HPDE6-E6E7 (cell line): ENCODE measurements around the gene HOXC5.

Experiments used
- DNase-seq: peaks from one replicate; pipeline ENCODE4 v3.0.0; 2011; ENCODE audit warnings: missing footprints; ENCODE audit errors: extremely low spot score

Gene HOXC5

DNA sequence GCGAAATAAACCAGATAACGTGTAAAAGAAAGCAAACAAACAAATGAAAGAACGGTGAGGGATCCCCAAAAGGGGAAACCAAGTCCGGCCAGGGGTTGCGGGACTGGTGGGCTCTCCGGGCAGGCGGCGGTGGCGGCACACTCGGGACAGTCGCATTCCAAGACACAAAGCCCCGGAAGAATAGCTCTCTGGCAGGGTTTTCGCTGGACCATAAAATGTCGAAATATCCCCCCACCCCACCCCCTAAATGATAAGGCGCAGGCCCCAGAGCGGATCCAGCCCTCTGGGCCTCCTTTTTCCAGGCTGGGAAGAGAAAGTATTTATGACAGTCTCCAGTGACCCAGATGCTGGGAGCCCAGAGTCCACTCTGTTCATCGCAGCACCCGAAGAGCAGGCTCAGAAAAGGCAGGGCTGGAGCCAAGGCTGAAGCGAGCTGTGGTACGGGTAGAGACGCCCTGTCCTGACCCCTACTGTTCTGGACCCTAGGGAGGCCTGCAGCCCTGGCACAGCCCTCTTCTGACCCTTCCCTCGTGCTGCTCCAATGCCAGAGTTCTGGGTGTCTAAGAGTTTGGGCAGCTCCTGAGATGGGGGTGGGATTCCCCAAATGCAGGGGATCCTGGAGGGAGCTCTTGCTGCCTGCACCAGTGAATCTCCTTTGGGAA is 26.2 kb upstream of the HOXC5 start:
- no peak for DNase-seq

DNA sequence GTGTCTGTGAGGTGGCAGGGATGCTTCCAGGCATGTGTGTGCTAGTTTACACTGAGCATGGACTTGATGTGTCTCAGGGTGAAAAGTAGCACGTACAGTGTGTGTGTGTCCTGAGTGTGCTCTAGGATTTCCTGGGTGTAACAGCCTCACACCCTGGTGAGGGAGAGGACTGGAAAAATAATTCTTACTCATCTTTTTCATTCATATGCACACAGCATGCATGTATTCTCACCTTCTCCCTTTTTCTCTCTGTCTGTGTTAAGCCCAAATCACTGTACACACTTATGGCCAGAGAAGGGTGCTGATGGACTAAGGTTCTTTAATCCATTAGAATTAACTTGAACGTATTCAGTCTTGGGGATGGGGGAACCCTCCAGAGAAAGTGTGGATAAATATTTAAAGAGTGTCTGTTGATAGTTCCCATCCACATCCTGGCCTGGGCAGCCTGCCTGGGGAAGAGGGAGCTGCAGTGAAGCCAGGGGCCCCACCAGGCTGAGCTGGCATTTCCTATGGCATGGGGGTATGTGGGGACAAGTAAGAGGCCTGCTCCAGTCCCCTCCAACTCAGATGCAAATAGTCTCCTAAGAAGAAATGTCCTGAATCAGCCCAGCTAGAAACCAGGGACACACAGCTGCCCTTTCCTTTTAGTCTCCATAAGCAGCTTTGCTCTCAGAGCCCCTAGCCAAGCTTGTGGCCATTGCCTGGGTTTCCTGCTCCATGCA is 25.2 kb upstream of the HOXC5 start:
- no peak for DNase-seq

- no peak for DNase-seq
Observed at GRCh38 chr12:54008260-54008552, 24.6 kb upstream of the HOXC5 start.

GRCh38 chr12:54009171-54010052 is 23.4 kb upstream of the HOXC5 start:
- DNase-seq, result no peak

GRCh38 chr12:54010053-54010971 is 22.5 kb upstream of the HOXC5 start:
- DNase-seq, result no peak

DNA sequence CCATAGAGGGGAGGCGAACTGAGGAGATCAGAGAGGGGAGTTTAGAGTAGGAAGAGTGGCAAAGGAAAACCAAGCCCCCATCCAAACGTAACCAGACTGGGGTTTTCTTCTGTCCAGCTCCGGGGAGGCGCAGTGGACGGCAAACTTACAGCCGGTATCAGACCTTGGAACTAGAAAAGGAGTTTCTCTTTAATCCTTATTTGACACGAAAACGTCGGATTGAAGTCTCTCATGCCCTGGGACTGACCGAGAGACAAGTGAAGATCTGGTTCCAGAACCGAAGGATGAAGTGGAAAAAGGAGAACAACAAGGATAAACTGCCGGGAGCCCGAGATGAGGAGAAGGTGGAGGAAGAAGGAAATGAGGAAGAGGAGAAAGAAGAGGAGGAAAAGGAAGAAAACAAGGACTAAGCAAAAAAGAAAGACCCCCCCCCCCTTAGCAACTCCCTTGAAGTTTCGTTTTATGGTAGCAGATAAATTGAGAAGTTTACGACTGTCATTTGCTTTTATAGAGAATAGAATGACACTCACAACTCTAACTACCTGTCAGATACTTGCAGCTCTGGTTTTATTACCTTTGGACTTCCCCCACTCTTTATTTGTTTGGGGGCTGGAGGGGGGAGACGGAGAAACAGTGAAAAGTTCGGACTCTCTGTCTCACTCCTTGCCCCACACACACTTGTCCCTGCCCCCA is 21.7 kb upstream of the HOXC5 start:
- DNase-seq, result no peak

- DNase-seq, result no peak
Observed at GRCh38 chr12:54011665-54012532, 21.0 kb upstream of the HOXC5 start.

GRCh38 chr12:54012631-54013409 is 20.0 kb upstream of the HOXC5 start:
- DNase-seq, result no peak

DNA sequence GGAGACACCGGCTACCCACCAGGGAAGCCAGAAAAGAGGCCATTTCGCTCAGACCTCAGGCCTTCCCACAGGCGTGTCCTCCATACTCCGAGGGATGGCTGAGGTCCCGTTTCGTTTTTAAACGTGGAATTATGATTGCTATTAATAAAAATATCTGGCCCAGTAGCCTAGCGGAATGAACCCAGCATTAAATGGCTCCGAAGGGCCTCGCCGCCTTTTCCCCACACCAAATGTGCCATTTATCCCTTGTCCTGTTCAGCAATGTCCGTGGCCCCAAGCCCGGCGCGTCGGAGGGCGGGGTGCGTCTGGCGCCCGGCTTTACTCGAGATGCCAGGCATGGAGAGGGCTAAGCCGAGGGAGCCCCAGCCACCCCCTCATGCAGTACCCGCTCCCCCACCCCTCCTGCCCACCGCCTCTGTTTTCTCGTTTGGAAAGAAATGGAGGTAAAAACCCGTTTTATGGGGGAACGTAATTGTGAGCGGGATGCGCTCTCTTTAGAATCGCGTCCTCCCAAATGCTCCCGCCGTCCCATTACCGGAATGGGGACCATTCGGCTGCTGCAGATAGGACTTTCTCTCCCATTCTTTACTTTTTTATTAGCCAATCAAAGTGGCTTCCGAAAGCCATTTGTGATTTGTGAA is 18.4 kb upstream of the HOXC5 start:
- DNase-seq, result no peak

GRCh38 chr12:54015018-54015931 is 17.6 kb upstream of the HOXC5 start:
- no peak for DNase-seq

- DNase-seq, result no peak
Observed at GRCh38 chr12:54016051-54016450, 16.8 kb upstream of the HOXC5 start.

DNA sequence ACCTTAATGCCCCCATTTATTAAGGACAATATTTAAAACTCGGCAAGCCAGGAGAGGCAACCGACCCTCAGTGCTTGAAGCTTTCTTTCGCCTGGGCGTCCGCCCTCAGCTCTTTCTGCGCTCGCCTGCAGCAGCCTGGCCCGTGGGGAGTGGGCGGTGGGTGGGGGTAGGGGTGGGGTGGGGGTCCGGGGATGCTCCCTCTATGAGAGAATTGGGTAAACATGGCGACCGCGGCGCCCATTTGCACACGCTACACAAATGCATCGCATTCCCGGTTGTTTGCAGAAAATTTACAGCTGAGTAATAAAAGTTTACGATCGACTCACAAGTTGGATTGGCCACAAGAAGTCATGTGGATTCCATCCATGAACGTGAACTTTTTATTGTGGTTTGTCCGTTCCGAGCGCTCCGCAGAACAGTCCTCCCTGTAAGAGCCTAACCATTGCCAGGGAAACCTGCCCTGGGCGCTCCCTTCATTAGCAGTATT is 16.3 kb upstream of the HOXC5 start:
- DNase-seq, result no peak

DNA sequence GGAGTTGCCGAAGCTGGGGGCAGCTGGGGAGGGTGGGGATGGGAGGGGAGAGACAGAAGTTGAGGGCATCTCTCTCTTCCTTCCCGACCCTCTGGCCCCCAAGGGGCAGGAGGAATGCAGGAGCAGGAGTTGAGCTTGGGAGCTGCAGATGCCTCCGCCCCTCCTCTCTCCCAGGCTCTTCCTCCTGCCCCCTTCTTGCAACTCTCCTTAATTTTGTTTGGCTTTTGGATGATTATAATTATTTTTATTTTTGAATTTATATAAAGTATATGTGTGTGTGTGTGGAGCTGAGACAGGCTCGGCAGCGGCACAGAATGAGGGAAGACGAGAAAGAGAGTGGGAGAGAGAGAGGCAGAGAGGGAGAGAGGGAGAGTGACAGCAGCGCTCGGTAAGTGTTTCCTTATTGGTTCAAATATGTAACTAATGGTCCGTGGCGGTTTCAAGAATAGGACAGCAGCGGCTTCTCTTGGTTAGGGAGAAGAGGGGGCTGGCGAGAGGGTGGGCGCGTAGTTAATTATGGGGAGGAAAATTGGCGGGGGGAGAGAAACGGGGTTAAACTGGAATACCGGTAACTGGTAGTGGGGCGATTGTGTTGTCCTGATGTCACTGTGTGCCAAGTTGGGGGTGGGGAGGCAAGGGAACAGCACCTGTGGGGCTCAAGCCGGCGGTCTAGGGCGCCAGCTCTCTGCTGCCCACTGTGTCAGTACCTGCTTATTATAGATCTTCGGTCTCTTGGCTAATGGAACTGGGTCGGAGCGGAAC is 15.6 kb upstream of the HOXC5 start:
- DNase-seq, result no peak

DNA sequence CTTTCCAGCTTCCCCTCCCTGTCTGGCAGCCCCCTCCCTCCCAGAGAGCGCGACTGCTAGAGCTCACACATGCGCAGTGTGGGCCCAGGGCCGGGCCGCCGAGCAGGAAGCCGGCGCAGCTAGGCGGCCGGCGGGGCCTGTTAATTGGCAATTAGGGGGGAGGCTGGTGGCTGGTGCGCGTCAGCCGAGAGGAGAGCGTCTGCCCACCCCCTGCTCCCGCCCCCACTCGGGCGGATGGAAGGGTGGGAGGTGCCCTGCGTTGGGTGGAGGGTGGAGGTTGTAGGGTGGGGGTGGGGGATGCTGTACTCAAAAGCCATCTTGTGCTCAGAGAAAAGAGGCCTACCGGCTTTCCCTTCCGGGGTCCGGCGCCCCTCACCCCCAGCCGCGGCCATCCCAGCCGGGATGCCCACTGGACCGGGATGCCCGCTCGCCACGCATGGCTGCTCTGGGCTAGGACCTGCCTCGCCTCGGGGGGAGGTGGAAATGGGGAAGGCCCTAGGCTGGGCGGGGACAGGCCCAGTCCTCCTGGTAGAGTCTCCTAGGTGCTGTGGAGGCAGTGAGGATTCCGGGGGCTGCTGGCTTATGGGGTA is 14.9 kb upstream of the HOXC5 start:
- DNase-seq, result no peak

GRCh38 chr12:54018468-54018984 is 14.3 kb upstream of the HOXC5 start:
- DNase-seq, result no peak
